IgD-negative memory B cell (primary cell): ENCODE results near the gene KDM5A. TPM values are rescaled to one million over a fixed set of nuclear protein-coding genes. Genes with fewer than 3 reads are reported as not detected.
"Not testable (repeated sequence)": the region's sequence is repeated elsewhere in the genome, so short reads cannot be mapped to it uniquely, and the experiment has no call there.

Source experiments
- H3K27ac Mint-ChIP-seq, 3 donors: one replicate each; pipeline ENCODE4 v1.8.0; 2020 to 2022; ENCODE audit warnings: mild to moderate bottlenecking in 3 of 3, mixed read lengths in 3 of 3, moderate library complexity in 1 of 3
- H3K27me3 Mint-ChIP-seq: one replicate; pipeline ENCODE4 v1.8.0; 2021; ENCODE audit warnings: mixed read lengths
- H3K36me3 Mint-ChIP-seq: one replicate; pipeline ENCODE4 v1.8.0; 2020; ENCODE audit warnings: mild to moderate bottlenecking, mixed read lengths
- H3K4me1 Mint-ChIP-seq, 3 donors: one replicate each; pipeline ENCODE4 v1.8.0; 2020 to 2022; ENCODE audit warnings: mixed read lengths in 3 of 3, mild to moderate bottlenecking in 1 of 3
- H3K4me3 Mint-ChIP-seq, 4 donors: one replicate each; pipeline ENCODE4 v1.8.0; 2020 to 2022; ENCODE audit warnings: mild to moderate bottlenecking in 4 of 4, mixed read lengths in 4 of 4, moderate library complexity in 3 of 4
- H3K9me3 Mint-ChIP-seq, 3 donors: one replicate each; pipeline ENCODE4 v1.8.0; 2020 to 2021; ENCODE audit warnings: mixed read lengths in 3 of 3, mild to moderate bottlenecking in 1 of 3
- polyA plus RNA-seq: library from polyadenylated mRNA; unstranded; fragments of 300-500 nt; fragmentation: Illumina TruSeq; gene quantifications from one replicate; pipeline ENCODE4 v1.2.3, GENCODE V29; 2021

The KDM5A gene
- 63.7 TPM for polyA plus RNA-seq

DNA sequence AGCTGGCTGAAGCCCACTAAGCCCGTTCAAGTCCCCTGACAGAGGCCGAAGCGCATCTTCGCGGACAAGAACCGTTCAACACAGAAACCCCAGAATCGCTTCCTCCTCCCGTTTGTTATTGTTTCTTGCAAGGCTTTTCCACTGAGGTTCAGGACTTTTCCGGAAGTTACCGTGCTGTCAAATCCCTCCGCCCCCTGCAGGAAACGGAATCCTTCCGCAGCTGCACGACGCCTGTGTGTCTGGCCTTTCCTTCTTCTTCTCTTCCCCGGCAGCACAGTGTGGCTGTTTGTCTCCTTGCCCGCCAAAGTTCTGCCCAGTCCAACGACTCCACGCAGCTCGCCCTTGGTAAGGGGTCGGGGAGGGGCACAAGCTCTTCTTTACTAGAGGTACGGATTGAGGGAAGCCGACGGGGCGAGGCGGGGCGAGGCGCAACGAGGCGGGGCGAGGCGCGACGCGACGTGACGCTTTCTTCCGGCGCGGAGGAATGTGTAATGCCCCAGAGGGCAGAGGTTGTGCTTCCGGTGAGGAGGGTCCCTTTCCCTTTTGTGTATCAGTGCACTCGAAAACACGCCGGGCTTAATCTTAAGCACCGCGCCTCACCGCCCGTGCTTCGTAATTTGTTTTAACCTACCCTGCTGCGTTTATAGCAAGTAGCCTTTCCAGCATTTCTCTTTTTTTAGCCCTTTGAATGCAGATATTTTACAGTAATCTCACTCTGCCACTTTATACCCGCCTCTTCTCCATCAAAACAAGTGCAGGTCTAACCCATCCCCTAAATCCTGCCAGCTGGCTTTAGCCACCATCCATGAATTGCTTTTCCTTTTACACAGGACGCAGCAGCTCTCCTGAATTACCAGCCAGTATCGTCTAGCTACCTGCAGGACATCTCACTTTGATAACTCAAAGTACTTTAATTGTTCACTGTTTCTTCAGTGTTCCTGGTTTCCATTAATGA lies at the start of gene KDM5A:
Gene KDM5A (minus strand): TSS at position 179 of the 955 bp plus-strand sequence. CDS start 229 bp downstream, outside the sequence.
- peak within 1 kb of the TSS; percentile 93 to 100 (median 98) for H3K4me3 Mint-ChIP-seq
- no peaks in the 10 kb centered on the region for H3K27me3 Mint-ChIP-seq
- H3K36me3 Mint-ChIP-seq: peaks cover 7% of the 10 kb centered on the region
- peak within 1 kb of the TSS; percentile 94 to 99 (median 96) for H3K27ac Mint-ChIP-seq
- H3K4me1 Mint-ChIP-seq: peaks cover 15 to 31% (median 27%) of the 10 kb centered on the region in 3 donors
- peaks cover 0 to 1% (median 0%) of the 10 kb centered on the region in 3 donors for H3K9me3 Mint-ChIP-seq

GRCh38 chr12:435737-436136 lies 46.6 kb upstream of the KDM5A start:
- not testable (repeated sequence) for H3K27me3 Mint-ChIP-seq, H3K9me3 Mint-ChIP-seq, H3K4me1 Mint-ChIP-seq, H3K27ac Mint-ChIP-seq, H3K4me3 Mint-ChIP-seq, H3K36me3 Mint-ChIP-seq

GRCh38 chr12:422526-422925 lies 33.4 kb upstream of the KDM5A start:
- Mint-ChIP-seq H3K9me3 (no peaks in the 10 kb centered on the region), H3K4me3 (no peak overlapping the region), H3K27me3 (no peaks in the 10 kb centered on the region), H3K27ac (no peak overlapping the region), H3K4me1 (peaks cover 0 to 1% (median 0%) of the 10 kb centered on the region in 3 donors), H3K36me3 (peaks cover 5% of the 10 kb centered on the region)

DNA sequence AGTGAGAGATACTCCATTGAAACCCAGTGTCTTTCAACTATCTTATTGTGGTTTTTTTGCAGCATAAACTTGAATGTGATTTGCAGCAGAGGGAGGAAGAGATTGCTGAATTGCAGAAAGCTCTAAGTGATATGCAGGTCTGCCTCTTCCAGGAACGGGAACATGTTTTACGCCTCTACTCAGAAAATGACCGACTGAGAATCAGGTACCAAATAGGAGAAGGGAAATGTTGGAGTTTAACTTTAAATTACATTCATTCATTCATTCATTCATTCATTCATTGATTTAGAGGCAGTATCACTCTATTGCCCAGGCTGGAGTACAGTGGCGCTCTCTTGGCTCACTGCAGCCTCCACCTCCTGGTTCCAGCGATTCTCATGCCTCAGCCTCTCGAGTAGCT lies 29.3 kb upstream of the KDM5A start:
- Mint-ChIP-seq H3K27ac (no peak overlapping the region), H3K4me3 (no peak overlapping the region), H3K4me1 (peaks cover 0 to 6% (median 0%) of the 10 kb centered on the region in 3 donors), H3K36me3 (peaks cover 11% of the 10 kb centered on the region), H3K9me3 (no peaks in the 10 kb centered on the region), H3K27me3 (no peaks in the 10 kb centered on the region)

DNA sequence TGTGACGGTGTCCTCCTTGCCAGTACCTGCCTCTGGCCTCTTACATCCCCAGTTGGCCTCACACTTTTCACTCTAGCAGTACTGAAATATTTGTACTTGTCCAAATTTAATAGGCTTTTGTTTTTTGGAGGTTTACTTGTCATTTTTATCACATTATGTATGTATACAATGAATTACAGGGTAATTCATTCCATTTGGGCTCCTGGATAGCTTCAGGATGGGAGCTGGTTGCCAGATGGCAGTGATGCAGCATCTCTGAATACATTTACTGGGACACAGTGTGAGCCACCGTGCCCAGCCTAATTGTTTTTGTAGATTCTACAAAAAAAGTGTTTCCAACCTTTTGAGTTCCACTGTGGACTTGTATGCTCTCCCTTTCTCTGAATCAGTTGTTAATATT lies 25.7 kb upstream of the KDM5A start:
- Mint-ChIP-seq H3K36me3 (peaks cover 18% of the 10 kb centered on the region), H3K27ac (no peak overlapping the region), H3K27me3 (no peaks in the 10 kb centered on the region), H3K9me3 (no peaks in the 10 kb centered on the region), H3K4me1 (peaks cover 0 to 6% (median 0%) of the 10 kb centered on the region in 3 donors), H3K4me3 (no peak overlapping the region)

DNA sequence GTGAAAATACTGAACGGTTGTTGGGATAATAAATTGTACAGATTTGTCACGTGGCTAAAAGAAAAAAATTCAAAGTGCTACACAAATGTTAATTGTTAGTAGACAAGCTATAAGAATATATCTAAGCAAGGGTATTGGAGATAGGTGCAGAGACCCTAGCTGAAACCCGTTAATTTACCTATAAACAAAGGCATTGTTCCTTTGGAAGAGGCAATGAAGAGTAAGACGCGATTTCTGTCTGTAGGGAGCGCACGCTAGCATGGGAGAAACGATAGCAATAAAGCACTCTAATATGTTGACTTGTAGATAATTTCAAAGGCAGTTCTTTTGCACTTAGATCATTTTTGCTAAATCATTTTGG lies 12.9 kb upstream of the KDM5A start:
- no peak overlapping the region for H3K4me3 Mint-ChIP-seq
- no peaks in the 10 kb centered on the region for H3K9me3 Mint-ChIP-seq
- H3K27me3 Mint-ChIP-seq: no peaks in the 10 kb centered on the region
- peaks cover 0 to 3% (median 1%) of the 10 kb centered on the region in 3 donors for H3K4me1 Mint-ChIP-seq
- H3K36me3 Mint-ChIP-seq: peaks cover 2% of the 10 kb centered on the region
- H3K27ac Mint-ChIP-seq: no peak overlapping the region

DNA sequence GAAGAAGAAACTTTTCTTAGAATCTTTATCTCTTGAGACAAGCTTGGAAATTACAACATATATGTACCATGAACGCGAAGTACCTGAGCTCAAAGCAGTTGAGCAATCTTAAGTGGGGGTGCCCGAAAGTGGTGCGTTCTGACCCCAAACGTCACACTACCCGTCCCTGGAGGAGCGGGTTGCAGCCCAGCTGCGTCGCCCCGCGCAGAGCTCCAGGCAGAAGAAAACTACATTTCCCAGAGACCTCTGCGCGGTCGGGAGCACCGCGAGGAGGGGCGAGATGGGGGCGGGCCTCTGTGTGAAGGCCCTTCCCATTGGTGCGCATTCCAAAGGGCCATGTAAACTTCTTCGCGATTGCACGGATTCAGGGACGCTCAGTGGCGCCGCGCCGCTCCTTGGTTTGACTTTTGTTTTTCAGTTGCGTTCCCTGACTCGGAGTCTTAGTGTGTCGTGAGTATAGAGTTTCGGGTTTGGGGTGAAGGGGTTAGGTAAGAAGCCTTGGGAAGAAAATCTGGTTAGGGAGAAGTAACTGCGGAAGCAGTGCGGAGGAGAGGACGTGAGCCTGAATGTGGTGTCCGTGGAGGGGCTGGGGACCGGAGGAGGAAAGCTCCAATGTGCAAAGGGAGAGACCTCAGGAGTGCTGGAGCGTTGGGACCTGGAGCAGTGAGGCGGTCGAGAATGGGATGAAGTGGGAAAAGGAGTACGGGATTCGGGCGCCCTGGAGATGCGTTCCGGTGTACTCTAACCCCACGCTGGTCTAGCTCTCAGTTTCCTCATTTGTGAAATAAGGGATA lies 12.3 kb upstream of the KDM5A start, which contains the start of gene CCDC77:
Gene CCDC77 (plus strand): TSS at position 410 of the 794 bp plus-strand sequence. CDS start 7,740 bp downstream, outside the sequence.
- peaks cover 2% of the 10 kb centered on the region for H3K36me3 Mint-ChIP-seq
- no peaks in the 10 kb centered on the region for H3K27me3 Mint-ChIP-seq
- H3K9me3 Mint-ChIP-seq: no peaks in the 10 kb centered on the region
- no peak within 1 kb of the TSS for H3K4me3 Mint-ChIP-seq
- H3K27ac Mint-ChIP-seq: no peak within 1 kb of the TSS
- peaks cover 0 to 3% (median 1%) of the 10 kb centered on the region in 3 donors for H3K4me1 Mint-ChIP-seq

DNA sequence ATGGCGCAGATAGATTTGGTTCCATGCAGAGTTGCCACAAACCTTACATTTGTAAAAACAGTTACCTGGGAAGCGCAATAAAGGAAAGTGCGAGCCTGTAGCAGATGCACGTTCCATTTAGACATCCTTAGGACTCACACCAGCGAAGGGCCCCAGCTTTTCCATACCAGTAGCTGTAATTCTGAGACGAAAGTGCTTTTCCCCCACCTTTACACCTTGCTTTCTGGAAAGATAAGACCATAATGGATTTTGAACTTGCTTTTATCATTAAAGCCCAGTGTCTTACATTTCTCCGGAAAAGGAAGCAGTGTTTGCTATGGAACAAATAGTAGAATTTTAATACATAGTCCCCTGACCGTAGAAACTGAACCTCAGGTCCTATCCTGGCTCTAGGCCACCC lies 11.7 kb upstream of the KDM5A start:
- H3K9me3 Mint-ChIP-seq: no peaks in the 10 kb centered on the region
- peaks cover 2% of the 10 kb centered on the region for H3K36me3 Mint-ChIP-seq
- H3K4me3 Mint-ChIP-seq: no peak overlapping the region
- no peak overlapping the region for H3K27ac Mint-ChIP-seq
- H3K4me1 Mint-ChIP-seq: peaks cover 0 to 2% (median 1%) of the 10 kb centered on the region in 3 donors
- no peaks in the 10 kb centered on the region for H3K27me3 Mint-ChIP-seq

DNA sequence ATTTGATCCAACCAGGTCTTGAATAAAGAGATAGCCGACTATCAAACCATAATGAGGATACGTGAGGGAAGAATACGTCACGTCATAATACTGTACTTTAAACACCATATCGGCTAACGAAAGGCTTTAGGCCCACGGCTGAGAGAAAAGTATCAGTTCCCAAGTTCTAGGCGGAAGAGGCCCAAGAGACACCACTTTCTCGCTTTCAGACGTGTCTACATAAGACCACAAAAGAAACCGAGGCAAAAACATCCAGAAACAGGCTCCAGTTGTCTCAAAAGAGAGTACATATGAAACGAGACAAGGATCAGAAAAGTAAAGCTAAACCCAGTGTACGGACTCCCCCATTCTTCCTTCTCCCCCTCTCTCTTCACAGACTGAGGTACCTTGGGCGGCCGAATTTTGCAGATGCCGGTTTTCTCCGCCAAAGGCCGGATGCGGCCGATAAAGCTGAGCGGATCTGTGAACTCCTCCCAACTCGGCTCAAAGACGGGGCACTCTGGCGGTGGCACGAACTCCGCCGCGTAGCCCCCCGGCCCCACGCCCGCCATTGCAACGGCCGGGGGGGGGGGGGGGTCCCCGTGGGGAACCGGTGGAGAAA lies 479 bp downstream of the KDM5A start:
- Mint-ChIP-seq H3K36me3 (peaks cover 7% of the 10 kb centered on the region), H3K4me3 (peak overlapping the region; percentile 93 to 100 (median 98)), H3K27ac (peak overlapping the region; percentile 94 to 99 (median 96)), H3K4me1 (peaks cover 15 to 31% (median 30%) of the 10 kb centered on the region in 3 donors), H3K27me3 (no peaks in the 10 kb centered on the region), H3K9me3 (peaks cover 0 to 1% (median 0%) of the 10 kb centered on the region in 3 donors)

- Mint-ChIP-seq H3K9me3 (peaks cover 0 to 1% (median 0%) of the 10 kb centered on the region in 3 donors), H3K4me3 (peak overlapping the region; percentile 93 to 100 (median 98)), H3K27ac (peak overlapping the region; percentile 94 to 99 (median 96)), H3K27me3 (no peaks in the 10 kb centered on the region), H3K4me1 (peaks cover 15 to 31% (median 30%) of the 10 kb centered on the region in 3 donors), H3K36me3 (peaks cover 7% of the 10 kb centered on the region)
Measured at GRCh38 chr12:388012-388411, 1.1 kb downstream of the KDM5A start.

DNA sequence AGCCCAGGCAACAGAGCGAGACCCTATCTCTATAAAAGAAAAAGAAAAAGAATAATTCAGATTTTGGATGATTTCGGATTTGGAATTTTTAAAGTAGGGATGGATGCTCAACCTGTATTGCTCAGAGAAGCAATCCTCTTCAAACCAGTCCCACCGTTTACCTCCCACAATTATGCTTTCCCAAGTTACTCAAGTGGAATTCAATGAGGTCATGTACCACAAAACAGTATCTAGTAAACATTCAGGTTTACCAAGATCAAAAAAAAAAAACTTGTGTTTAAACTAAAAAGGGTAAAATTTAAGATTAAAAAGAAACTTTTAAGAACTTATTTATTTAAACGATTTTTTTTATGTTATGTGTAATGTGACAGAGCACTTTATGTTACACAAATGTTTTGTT lies 2.5 kb downstream of the KDM5A start:
- Mint-ChIP-seq H3K9me3 (peaks cover 0 to 1% (median 0%) of the 10 kb centered on the region in 3 donors), H3K27ac (no peak overlapping the region), H3K4me1 (peaks cover 17 to 31% (median 30%) of the 10 kb centered on the region in 3 donors)

DNA sequence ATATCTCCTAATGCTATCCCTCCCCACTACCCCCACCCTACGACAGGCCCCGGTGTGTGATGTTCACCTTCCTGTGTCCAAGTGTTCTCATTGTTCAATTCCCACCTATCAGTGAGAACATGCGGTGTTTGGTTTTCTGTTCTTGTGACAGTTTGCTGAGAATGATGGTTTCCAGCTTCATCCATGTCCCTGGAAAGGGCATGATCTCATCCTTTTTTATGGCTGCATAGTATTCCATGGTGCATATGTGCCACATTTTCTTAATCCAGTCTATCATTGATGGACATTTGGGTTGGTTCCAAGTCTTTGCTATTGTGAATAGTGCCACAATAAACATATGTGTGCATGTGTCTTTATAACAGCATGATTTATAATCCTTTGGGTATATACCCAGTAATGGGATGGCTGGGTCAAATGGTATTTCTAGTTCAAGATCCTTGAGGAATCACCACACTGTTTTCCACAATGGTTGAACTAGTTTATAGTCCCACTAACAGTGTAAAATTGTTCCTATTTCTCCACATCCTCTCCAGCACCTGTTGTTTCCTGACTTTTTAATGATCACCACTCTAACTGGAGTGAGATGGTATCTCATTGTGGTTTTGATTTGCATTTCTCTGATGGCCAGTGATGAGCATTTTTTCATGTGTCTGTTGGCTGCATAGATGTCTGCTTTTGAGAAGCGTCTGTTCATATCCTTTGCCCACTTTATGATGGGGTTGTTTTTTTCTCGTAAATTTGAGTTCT lies 18.2 kb downstream of the KDM5A start:
- not testable (repeated sequence) for H3K9me3 Mint-ChIP-seq, H3K27me3 Mint-ChIP-seq, H3K4me3 Mint-ChIP-seq, H3K4me1 Mint-ChIP-seq
- Mint-ChIP-seq H3K27ac (peak overlapping the region in 1 of 3 donors; percentile 16), H3K36me3 (peaks cover 28% of the 10 kb centered on the region)

More for the DNA sequence above, 2.5 kb downstream of the KDM5A start:
- H3K27me3 Mint-ChIP-seq: no peaks in the 10 kb centered on the region
- H3K4me3 Mint-ChIP-seq: peak overlapping the region in 2 of 4 donors; percentile 25 to 100
- peaks cover 7% of the 10 kb centered on the region for H3K36me3 Mint-ChIP-seq

GRCh38 chr12:367972-368371 lies 21.1 kb downstream of the KDM5A start:
- peaks cover 0 to 10% (median 1%) of the 10 kb centered on the region in 3 donors for H3K4me1 Mint-ChIP-seq
- no peaks in the 10 kb centered on the region for H3K27me3 Mint-ChIP-seq
- peaks cover 27% of the 10 kb centered on the region for H3K36me3 Mint-ChIP-seq
- H3K9me3 Mint-ChIP-seq: peaks cover 0 to 6% (median 0%) of the 10 kb centered on the region in 3 donors
- no peak overlapping the region for H3K4me3 Mint-ChIP-seq
- no peak overlapping the region for H3K27ac Mint-ChIP-seq

GRCh38 chr12:366820-367219 lies 22.3 kb downstream of the KDM5A start:
- peaks cover 0 to 3% (median 0%) of the 10 kb centered on the region in 3 donors for H3K9me3 Mint-ChIP-seq
- H3K27me3 Mint-ChIP-seq: no peaks in the 10 kb centered on the region
- H3K27ac Mint-ChIP-seq: no peak overlapping the region
- H3K4me3 Mint-ChIP-seq: no peak overlapping the region
- peaks cover 1 to 10% (median 2%) of the 10 kb centered on the region in 3 donors for H3K4me1 Mint-ChIP-seq
- H3K36me3 Mint-ChIP-seq: peaks cover 27% of the 10 kb centered on the region
